A549 treated with Mapracorat at 1 μM for 4 hours (cell line): ENCODE measurements around the gene SLC22A13. TPM values are rescaled to one million over a fixed set of nuclear protein-coding genes. Genes with fewer than 3 reads are reported as not detected.

Source experiments
- total RNA-seq: library from RNA; stranded (reverse); fragments of 200-300 nt; extraction: Qiagen RNA extraction; gene quantifications from 5 replicates; pipeline ENCODE4 v1.2.3, GENCODE V29; 2022

Gene SLC22A13, protein sequence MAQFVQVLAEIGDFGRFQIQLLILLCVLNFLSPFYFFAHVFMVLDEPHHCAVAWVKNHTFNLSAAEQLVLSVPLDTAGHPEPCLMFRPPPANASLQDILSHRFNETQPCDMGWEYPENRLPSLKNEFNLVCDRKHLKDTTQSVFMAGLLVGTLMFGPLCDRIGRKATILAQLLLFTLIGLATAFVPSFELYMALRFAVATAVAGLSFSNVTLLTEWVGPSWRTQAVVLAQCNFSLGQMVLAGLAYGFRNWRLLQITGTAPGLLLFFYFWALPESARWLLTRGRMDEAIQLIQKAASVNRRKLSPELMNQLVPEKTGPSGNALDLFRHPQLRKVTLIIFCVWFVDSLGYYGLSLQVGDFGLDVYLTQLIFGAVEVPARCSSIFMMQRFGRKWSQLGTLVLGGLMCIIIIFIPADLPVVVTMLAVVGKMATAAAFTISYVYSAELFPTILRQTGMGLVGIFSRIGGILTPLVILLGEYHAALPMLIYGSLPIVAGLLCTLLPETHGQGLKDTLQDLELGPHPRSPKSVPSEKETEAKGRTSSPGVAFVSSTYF
- not detected in 5 replicates for total RNA-seq

DNA sequence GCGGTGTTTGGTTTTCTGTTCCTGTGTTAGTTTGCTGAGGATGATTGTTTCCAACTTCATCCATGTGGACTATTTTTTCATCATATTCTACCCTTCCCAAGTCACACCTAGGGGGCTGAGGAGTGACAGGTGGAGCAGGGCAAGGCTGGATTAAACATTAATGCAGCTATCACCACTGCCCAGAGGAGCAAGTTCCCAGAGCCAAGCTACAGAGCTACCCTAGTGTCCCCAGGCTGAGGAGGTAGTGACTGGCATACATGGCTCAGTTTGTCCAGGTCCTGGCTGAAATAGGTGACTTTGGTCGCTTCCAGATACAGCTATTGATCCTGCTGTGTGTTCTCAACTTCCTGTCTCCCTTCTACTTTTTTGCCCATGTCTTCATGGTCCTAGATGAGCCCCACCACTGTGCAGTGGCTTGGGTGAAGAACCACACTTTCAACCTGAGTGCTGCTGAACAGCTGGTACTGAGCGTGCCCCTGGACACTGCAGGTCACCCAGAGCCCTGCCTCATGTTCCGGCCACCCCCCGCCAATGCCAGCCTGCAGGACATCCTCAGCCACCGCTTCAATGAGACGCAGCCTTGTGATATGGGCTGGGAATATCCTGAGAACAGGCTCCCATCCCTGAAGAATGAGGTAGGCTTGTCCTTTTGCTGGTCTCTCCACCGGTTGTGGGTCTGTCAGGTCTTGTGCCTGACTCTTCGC, at the start of gene SLC22A13:
TSS of gene SLC22A13 (plus strand) at position 209 of the 704 bp plus-strand sequence. CDS start at position 258, 49 bp downstream.

DNA sequence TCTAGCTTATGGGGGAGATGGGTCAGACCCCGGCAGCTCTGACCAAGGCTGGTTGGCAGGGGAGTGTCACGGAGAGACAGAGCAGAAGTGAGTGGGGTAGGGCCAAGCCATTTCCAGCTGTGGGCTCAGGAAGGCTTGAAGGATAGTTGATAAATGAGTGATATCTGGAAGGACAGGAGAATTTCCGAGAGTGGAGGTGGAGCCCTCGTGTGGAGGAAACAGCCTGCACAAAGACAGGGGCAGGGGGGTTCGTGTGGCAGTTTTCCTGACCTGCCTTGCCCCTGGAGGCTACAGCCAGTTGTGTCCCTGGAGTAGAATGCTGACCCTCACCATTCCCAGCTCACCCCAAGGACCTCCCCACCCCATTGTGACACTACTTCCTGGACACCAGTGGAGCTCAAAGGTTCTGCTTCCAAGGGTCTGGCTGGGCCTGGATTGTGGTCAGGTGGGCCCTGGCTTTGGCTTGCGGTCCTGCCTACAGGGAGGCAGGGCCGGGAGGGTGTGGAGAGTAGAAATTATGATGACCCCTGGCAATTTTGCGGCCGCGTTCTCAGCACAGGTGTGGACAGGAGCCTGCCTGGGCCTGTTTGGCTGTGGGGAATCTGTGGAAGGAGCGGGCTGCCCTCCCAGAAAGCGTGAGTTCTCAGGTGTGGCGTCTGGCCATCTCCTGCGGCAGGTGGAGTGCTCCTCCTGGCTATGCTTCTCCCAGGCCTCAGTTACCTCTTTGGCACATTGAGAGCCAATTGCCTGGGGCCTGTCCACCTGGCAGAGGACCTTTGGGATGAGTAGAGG, 16.5 kb downstream of the SLC22A13 start, which contains the start of gene SLC22A14:
TSS of gene SLC22A14 (plus strand) at position 400 of the 792 bp plus-strand sequence. CDS start 23,733 bp downstream, outside the sequence.

Other genes starting within 250 kb of the SLC22A13 start
- 3.3 to 5.1 TPM (median 3.7 TPM) in 5 replicates for gene PLCD1, start 236.2 kb upstream of the SLC22A13 start, total RNA-seq
- 0.03 to 0.05 TPM (median 0.04 TPM) in 3 of 5 replicates, not detected in the others for gene DLEC1, start 226.6 kb upstream of the SLC22A13 start, total RNA-seq
- gene ACAA1, start 128.7 kb upstream of the SLC22A13 start, total RNA-seq = 41.6 to 52.7 TPM (median 46.9 TPM) in 5 replicates
- 22.1 to 25.2 TPM (median 23.1 TPM) in 5 replicates for gene MYD88, start 127.2 kb upstream of the SLC22A13 start, total RNA-seq
- 26.3 to 37.2 TPM (median 35.1 TPM) in 5 replicates for gene OXSR1, start 100.3 kb upstream of the SLC22A13 start, total RNA-seq
- gene SLC22A14, start 16.5 kb downstream of the SLC22A13 start, total RNA-seq = 0.06 to 0.07 TPM (median 0.07 TPM) in 3 of 5 replicates, not detected in the others
- 2.5 to 4.3 TPM (median 4.0 TPM) in 5 replicates for gene XYLB, start 81.0 kb downstream of the SLC22A13 start, total RNA-seq
- 1.7 to 3.1 TPM (median 2.7 TPM) in 5 replicates for gene ACVR2B, start 188.1 kb downstream of the SLC22A13 start, total RNA-seq
- gene EXOG, start 230.5 kb downstream of the SLC22A13 start, total RNA-seq = 8.5 to 13.0 TPM (median 10.5 TPM) in 5 replicates